GM19351 (cell line): ENCODE measurements around the gene TRAPPC3L.
A peak's percentile ranks its signal among the peaks of the same experiment; 100 is the strongest.

Experiments
- ATAC-seq: cut with Tn5 transposase; IDR thresholded peaks from one replicate; pipeline ENCODE4 v1.9.1; 2021; ENCODE audit warnings: mild to moderate bottlenecking, moderate library complexity; ENCODE audit not compliant: unreplicated experiment

TRAPPC3L gene

GRCh38 chr6:116545651-116546050 is at the start of gene TRAPPC3L:
Gene TRAPPC3L, minus strand, starts transcription at chr6:116545684. Its CDS starts 170 bp downstream, at chr6:116545514.
- no peak for ATAC-seq

GRCh38 chr6:116595247-116595646 is 49.8 kb upstream of the TRAPPC3L start:
- ATAC-seq, result no peak

- ATAC-seq, result no peak
Observed at GRCh38 chr6:116586738-116587137, 41.3 kb upstream of the TRAPPC3L start.

GRCh38 chr6:116586276-116586675 is 40.8 kb upstream of the TRAPPC3L start:
- no peak for ATAC-seq

- ATAC-seq, result no peak
Observed at GRCh38 chr6:116580198-116580597, 34.7 kb upstream of the TRAPPC3L start.

- no peak for ATAC-seq
Observed at GRCh38 chr6:116579143-116579542, 33.7 kb upstream of the TRAPPC3L start.

GRCh38 chr6:116578335-116578734 is 32.9 kb upstream of the TRAPPC3L start:
- ATAC-seq, result no peak

GRCh38 chr6:116577486-116577885 is 32.0 kb upstream of the TRAPPC3L start:
- no peak for ATAC-seq

- ATAC-seq, result no peak
Observed at GRCh38 chr6:116575227-116575626, 29.7 kb upstream of the TRAPPC3L start.

GRCh38 chr6:116572162-116572561 is 26.7 kb upstream of the TRAPPC3L start:
- ATAC-seq, result no peak

- ATAC-seq, result no peak
Observed at GRCh38 chr6:116571683-116572000, 26.2 kb upstream of the TRAPPC3L start.

- ATAC-seq, result peak; percentile 88
Observed at GRCh38 chr6:116570856-116571682, 25.6 kb upstream of the TRAPPC3L start, which contains the start of gene RWDD1. Gene RWDD1, plus strand, starts transcription at chr6:116571504. Its CDS starts 79 bp downstream, at chr6:116571583.

GRCh38 chr6:116568821-116569755 is 23.6 kb upstream of the TRAPPC3L start:
- ATAC-seq, result no peak

- ATAC-seq, result no peak
Observed at GRCh38 chr6:116568111-116568510, 22.6 kb upstream of the TRAPPC3L start.

GRCh38 chr6:116564921-116565872 is 19.7 kb upstream of the TRAPPC3L start:
- no peak for ATAC-seq

- ATAC-seq, result no peak
Observed at GRCh38 chr6:116564311-116564710, 18.8 kb upstream of the TRAPPC3L start.

GRCh38 chr6:116563830-116564229 is 18.3 kb upstream of the TRAPPC3L start:
- no peak for ATAC-seq

GRCh38 chr6:116562614-116563013 is 17.1 kb upstream of the TRAPPC3L start:
- ATAC-seq, result no peak

GRCh38 chr6:116562019-116562403 is 16.5 kb upstream of the TRAPPC3L start:
- no peak for ATAC-seq

GRCh38 chr6:116561377-116562018 is 16.0 kb upstream of the TRAPPC3L start:
- peak; percentile 71 for ATAC-seq
